GM12872 (cell line): Measurements from ENCODE around the gene TWIST2.

Source experiments
- TF ChIP-seq, protein P1 (sequence below): IDR thresholded peaks from 3 replicates; pipeline ENCODE4 v1.5.1; 2011; ENCODE audit warnings: low read depth, mild to moderate bottlenecking, low read length, moderate library complexity; ENCODE audit not compliant: insufficient read depth

Gene TWIST2

DNA sequence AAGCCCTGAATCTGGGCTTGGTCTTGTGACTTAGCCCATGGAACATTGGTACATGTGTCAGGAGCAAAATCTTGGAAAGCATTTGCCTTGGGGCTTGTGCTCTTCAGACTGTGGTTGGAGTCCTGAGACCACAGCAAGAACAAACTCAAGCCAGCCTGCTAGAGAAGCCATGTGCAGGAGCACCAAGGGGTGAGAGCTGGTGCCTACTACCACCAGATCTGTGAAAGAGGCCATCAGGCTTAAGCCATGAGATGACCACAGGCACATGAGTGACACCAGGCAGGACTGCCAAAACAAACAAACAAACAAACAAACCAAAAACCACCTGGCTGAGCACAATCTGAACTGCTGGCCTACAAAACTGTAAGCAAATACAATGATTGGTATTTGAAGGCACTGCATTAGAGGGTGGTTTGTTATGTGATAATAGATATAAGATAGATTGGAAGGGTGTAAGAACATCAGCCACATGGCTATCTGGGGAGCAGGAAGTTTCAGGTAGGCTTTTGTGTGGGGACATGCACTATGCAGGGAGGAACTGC lies 9.0 kb upstream of the TWIST2 start:
- TF ChIP-seq, protein P1, sequence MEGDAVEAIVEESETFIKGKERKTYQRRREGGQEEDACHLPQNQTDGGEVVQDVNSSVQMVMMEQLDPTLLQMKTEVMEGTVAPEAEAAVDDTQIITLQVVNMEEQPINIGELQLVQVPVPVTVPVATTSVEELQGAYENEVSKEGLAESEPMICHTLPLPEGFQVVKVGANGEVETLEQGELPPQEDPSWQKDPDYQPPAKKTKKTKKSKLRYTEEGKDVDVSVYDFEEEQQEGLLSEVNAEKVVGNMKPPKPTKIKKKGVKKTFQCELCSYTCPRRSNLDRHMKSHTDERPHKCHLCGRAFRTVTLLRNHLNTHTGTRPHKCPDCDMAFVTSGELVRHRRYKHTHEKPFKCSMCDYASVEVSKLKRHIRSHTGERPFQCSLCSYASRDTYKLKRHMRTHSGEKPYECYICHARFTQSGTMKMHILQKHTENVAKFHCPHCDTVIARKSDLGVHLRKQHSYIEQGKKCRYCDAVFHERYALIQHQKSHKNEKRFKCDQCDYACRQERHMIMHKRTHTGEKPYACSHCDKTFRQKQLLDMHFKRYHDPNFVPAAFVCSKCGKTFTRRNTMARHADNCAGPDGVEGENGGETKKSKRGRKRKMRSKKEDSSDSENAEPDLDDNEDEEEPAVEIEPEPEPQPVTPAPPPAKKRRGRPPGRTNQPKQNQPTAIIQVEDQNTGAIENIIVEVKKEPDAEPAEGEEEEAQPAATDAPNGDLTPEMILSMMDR: no peak

DNA sequence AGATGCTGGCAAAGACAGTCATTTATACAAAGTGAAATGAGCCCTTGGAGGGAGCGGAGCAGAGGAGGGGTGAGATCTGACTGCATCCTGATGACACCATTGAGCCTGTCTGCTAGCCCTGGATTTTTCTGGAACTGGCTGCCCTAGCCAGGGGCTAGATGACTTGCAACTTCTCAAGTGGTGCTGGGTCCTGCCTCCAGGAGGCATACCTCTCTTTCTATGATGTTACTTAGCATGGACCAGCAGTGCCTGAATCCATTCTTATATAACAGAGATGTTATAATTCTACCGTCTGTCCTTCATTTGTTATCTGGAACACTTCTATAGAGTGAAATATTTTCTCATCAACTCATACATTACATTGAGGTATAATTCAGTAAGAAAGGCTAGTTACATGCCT lies 8.5 kb upstream of the TWIST2 start:
- TF ChIP-seq, protein P1: no peak

DNA sequence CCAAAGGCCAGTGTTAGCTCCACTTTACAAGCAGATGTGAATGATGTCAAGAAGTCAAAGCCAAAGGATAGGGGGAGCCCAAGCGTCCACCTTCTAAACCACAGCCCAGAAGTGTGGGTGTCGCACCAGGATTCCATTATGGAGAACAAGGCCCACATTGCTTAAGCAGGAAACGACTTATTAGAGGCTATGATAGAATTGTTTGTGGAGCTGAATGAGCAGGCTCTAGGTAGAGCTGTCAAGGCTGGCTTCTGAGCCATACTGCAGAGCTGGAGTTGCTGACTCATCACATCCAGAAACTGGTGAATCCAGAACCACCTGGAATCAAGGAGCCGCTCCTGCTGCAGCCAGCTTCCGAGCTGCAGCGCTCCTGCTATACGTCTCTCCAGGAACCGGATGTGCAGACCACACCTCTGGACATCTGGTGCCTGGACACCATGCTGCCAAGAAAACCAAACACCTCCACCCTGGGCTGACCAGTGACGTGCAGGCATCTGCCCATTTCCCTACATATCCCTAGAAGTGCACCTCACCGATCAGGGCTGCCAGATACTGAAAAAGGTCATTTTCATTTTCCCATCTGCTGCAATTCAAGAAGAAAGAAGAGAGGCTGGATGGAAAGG lies 6.2 kb upstream of the TWIST2 start:
- TF ChIP-seq, protein P1: no peak

DNA sequence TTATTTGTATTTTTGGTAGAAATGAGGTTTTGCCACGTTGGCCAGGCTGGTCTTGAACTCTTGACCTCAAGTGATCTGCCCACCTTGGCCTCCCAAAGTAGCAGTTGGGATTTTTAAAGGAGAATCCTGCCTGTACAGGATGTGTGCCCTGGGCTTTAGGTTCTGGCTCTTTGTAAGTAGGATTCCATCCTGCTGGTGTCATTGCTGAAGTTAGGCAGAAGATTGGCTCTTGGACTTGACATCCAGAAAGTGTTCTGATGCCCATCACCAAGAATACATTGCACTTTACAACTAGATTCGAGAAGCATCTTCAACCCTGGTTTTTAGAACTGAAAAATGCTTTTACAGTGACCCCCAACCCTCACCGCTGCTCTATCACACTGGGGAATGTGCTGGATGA lies 4.4 kb upstream of the TWIST2 start:
- TF ChIP-seq, protein P1: no peak

DNA sequence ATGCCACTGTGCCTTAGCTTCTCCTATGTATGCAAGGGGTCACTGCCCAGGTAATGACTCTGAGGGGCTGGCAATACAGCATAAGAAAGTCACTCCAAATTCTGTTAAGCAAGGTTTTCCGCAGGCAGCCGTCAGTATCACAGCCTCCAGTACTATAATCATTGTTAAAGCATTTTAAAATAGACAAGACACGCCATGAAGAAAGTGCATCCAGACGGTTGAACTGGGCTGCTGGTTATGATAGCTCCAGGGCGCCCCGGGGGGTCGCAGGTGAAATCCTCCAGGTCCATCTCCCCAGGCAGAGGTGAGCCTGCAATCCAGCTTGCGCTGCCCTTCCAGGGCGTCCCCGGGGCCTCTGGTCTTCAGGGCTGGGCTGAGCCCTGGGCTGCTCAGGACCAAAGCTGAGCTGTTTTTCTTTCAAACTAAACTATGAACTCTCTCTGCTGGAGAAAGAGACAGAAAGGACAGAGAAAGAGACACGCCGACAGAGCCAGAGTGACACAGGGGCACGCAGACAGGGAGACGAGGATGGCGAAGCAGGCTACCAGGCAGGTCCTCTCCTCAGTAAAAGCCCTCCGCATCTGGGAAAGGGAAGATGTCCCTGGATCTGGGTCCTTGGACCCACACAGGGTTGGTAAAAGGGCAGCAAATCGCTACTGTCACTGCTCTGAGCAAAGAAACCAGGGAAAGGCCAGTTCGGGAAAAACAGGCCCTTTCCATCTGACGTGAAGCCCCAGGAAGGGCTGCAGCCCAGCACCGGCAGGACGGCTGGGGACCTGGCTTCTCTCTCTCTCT lies 2.1 kb upstream of the TWIST2 start:
- TF ChIP-seq, protein P1: no peak

DNA sequence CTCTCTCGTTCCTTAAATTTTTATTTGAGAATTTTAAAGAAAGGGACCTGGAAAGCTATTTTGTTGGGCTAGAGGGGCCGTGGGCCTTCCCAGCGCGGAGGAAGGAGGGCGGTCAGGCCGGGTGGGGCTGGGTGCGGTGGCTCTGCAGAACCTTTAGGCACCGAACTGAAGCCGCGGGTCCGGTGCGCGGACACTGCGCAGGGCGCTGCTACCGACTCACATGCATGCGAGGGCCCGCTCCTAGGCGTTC lies 1.6 kb upstream of the TWIST2 start:
- TF ChIP-seq, protein P1: no peak

DNA sequence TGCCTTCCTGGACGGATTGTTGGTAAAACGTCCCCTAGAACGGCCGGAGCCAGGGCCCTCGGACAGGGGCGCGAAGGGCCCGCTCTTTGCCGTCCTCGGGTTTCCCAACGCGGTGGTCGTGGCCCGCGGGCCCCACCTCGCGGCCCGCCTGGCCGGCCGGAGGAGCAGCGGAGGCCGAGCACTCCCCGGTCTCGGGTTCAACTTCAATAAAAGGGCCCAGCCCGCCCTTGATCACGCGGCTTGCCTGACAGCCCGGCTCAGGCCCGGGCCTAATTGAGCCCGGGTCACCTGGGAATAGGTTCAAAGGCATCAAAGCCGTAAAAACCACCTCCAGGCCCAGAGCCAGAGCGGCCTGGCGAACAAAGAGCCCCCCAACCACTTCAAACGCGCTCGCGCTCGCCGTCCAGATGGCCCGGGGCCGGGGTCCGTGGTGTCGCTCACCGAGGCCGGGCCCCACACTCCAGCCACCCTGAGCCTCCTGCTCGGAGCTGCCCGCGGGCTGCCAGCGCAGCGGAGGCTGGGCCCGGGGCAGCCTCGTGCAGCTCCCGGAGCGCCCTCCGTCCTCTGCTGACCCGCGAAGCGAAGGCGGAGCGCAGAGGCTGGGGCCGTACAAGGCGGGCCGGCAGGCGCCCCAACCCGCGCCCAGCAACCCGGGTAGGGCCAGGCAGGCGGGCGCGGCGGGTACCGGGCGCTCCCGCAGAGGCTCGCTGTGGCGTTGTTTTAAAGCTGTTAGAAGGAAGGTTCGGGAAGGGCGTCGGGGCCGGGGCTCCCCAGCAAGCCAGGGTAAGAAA lies 1.1 kb upstream of the TWIST2 start:
- TF ChIP-seq, protein P1: no peak
